ENCODE data around the gene CARD14.

Gene CARD14

GRCh38 chr17:80210348-80211108 is 40.7 kb downstream of the CARD14 start:
- DNase-seq (ENCODE audit: low read depth in 2 of 2), result no peak

- DNase-seq (ENCODE audit: low read depth in 2 of 2), result no peak
Measured at GRCh38 chr17:80212109-80212508, 42.3 kb downstream of the CARD14 start.

- no peak for DNase-seq (ENCODE audit: low read depth in 2 of 2)
Measured at GRCh38 chr17:80212511-80212910, 42.7 kb downstream of the CARD14 start.

GRCh38 chr17:80212962-80213642 is 43.3 kb downstream of the CARD14 start:
- DNase-seq (ENCODE audit: low read depth in 2 of 2), result no peak

GRCh38 chr17:80213643-80213975 is 43.8 kb downstream of the CARD14 start:
- DNase-seq (ENCODE audit: low read depth in 2 of 2), result no peak

- no peak for DNase-seq (ENCODE audit: low read depth in 2 of 2)
Measured at GRCh38 chr17:80214012-80214877, 44.4 kb downstream of the CARD14 start.

- DNase-seq (ENCODE audit: low read depth in 2 of 2), result no peak
Measured at GRCh38 chr17:80214878-80215210, 45.0 kb downstream of the CARD14 start.

GRCh38 chr17:80216473-80217456 is 46.9 kb downstream of the CARD14 start:
- DNase-seq (ENCODE audit: low read depth in 2 of 2), result no peak

GRCh38 chr17:80217703-80218362 is 48.0 kb downstream of the CARD14 start:
- DNase-seq (ENCODE audit: low read depth in 2 of 2), result no peak

GRCh38 chr17:80218391-80218790 is 48.6 kb downstream of the CARD14 start:
- no peak for DNase-seq (ENCODE audit: low read depth in 2 of 2)

- peak; percentile 82 to 89 for DNase-seq (ENCODE audit: low read depth in 2 of 2)
Measured at GRCh38 chr17:80219013-80219762, 49.4 kb downstream of the CARD14 start.

GRCh38 chr17:80219763-80220053 is 49.9 kb downstream of the CARD14 start:
- DNase-seq (ENCODE audit: low read depth in 2 of 2), result no peak

- DNase-seq (ENCODE audit: low read depth in 2 of 2), result peak; percentile 12 to 22
Measured at GRCh38 chr17:80220054-80220735, 50.4 kb downstream of the CARD14 start, which contains the start of the genes SGSH and SLC26A11. SGSH (minus strand) TSS chr17:80220333; CDS start chr17:80220313, 20 bp downstream. SLC26A11 (plus strand) TSS chr17:80220427; CDS start chr17:80221561, 1,134 bp downstream.

GRCh38 chr17:80220736-80221215 is 50.9 kb downstream of the CARD14 start:
- no peak for DNase-seq (ENCODE audit: low read depth in 2 of 2)

GRCh38 chr17:80221351-80222105 is 51.7 kb downstream of the CARD14 start:
- no peak for DNase-seq (ENCODE audit: low read depth in 2 of 2)

GRCh38 chr17:80222376-80223141 is 52.7 kb downstream of the CARD14 start:
- DNase-seq (ENCODE audit: low read depth in 2 of 2), result no peak

- DNase-seq (ENCODE audit: low read depth in 2 of 2), result no peak
Measured at GRCh38 chr17:80223142-80223815, 53.4 kb downstream of the CARD14 start.
